Activated CD4-positive, alpha-beta T cell treated with anti-CD3 and anti-CD28 coated beads for 1 hour (primary cell): ENCODE data around the gene ATP8A2.

Source experiments
- DNase-seq: peaks from one replicate; pipeline ENCODE4 v3.0.0-alpha.2; 2020

Gene ATP8A2

GRCh38 chr13:25864936-25865335 is 493.2 kb downstream of the ATP8A2 start:
- DNase-seq, result no peak

- DNase-seq, result no peak
Measured at GRCh38 chr13:25865391-25865790, 493.6 kb downstream of the ATP8A2 start.

- DNase-seq, result no peak
Measured at GRCh38 chr13:25867038-25867437, 495.3 kb downstream of the ATP8A2 start.

- DNase-seq, result no peak
Measured at GRCh38 chr13:25868490-25868889, 496.7 kb downstream of the ATP8A2 start.

- no peak for DNase-seq
Measured at GRCh38 chr13:25869941-25870340, 498.2 kb downstream of the ATP8A2 start.

- DNase-seq, result no peak
Measured at GRCh38 chr13:25871389-25872125, 499.8 kb downstream of the ATP8A2 start.

GRCh38 chr13:25872481-25873241 is 500.9 kb downstream of the ATP8A2 start:
- no peak for DNase-seq

GRCh38 chr13:25873242-25873612 is 501.5 kb downstream of the ATP8A2 start:
- DNase-seq, result no peak

- DNase-seq, result no peak
Measured at GRCh38 chr13:25874064-25874737, 502.4 kb downstream of the ATP8A2 start.

GRCh38 chr13:25874907-25875306 is 503.1 kb downstream of the ATP8A2 start:
- DNase-seq, result peak; percentile 30

GRCh38 chr13:25876247-25876646 is 504.5 kb downstream of the ATP8A2 start:
- no peak for DNase-seq

GRCh38 chr13:25879466-25879865 is 507.7 kb downstream of the ATP8A2 start:
- DNase-seq, result no peak

- DNase-seq, result no peak
Measured at GRCh38 chr13:25881136-25881926, 509.6 kb downstream of the ATP8A2 start.

- no peak for DNase-seq
Measured at GRCh38 chr13:25881971-25882451, 510.2 kb downstream of the ATP8A2 start.

GRCh38 chr13:25882466-25883357 is 510.9 kb downstream of the ATP8A2 start:
- DNase-seq, result no peak

GRCh38 chr13:25885418-25885817 is 513.6 kb downstream of the ATP8A2 start:
- no peak for DNase-seq

GRCh38 chr13:25886438-25887214 is 514.9 kb downstream of the ATP8A2 start:
- DNase-seq, result no peak

- DNase-seq, result no peak
Measured at GRCh38 chr13:25887962-25888655, 516.3 kb downstream of the ATP8A2 start.

- DNase-seq, result no peak
Measured at GRCh38 chr13:25890671-25891212, 519.0 kb downstream of the ATP8A2 start.

GRCh38 chr13:25898991-25899390 is 527.2 kb downstream of the ATP8A2 start:
- no peak for DNase-seq
